ENCODE results near the gene NFATC2. TPM values are rescaled to one million over a fixed set of nuclear protein-coding genes. Genes with fewer than 3 reads are reported as not detected.

NFATC2 gene
- total RNA-seq, 1 experiment from 2014 or later = 0.61 TPM

DNA sequence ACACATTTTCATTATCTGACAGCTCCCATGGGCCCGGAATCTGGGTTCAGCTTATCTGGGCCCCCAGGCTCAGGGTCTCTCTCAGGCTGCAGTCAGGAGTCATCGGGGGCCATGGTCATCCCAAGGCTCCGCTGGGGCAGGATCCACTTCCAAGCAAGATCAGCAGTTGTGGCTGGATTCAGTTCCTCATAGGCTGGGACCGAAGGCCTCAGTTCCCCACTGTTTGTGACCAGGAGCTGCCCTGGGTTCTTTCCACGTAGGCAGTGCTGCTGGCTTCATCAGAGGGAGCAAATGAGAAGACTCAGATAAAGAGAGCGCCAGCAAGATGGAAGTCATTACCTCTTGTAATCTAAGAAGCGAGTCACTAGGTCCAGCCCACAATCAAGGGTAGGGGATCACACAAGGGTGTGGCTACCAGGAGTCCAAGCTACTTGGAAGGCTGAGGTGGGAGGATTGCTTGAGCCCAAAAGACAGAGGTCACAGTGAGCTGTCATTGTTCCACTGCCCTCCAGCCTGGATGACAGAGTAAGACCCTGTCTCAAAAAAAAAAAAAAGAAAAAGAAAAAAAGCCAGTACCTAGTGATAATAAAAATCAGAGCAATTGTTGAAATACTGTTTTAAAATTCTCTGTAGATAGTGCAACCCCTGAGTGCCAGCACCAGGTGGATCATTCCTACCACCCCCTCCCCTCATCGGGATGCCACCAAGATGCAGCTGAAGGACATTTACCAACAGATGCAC lies 162.7 kb downstream of the NFATC2 start:
- H3K36me3 Mint-ChIP-seq (ENCODE audit: insufficient read depth in 1 of 3, low read depth in 3 of 3) = no peaks in the 10 kb centered on the region
- Histone ChIP-seq H4K20me1 (ENCODE audit: control insufficient read depth, insufficient read depth, insufficient read length) (no peaks in the 10 kb centered on the region), H4K8ac (replicated peaks; ENCODE audit: insufficient read length, low read depth, low read length) (no peak overlapping the region), H3K4me1 (ENCODE audit: insufficient read depth, low read length) (no peaks in the 10 kb centered on the region), H2BK12ac (ENCODE audit: insufficient read length, low read depth, low read length) (no peak overlapping the region), H2BK20ac (ENCODE audit: low read depth, low read length, poor library complexity, severe bottlenecking) (no peak overlapping the region), H4K5ac (ENCODE audit: insufficient read length, low read depth, low read length) (no peak overlapping the region), H3K79me1 (ENCODE audit: insufficient read depth, low read depth, low read length, poor library complexity, severe bottlenecking) (no peaks in the 10 kb centered on the region), H3K4me2 (ENCODE audit: insufficient read depth, insufficient read length, low read length) (no peak overlapping the region), H3K27ac (ENCODE audit: insufficient read length, low read depth, low read length) (no peak overlapping the region), H3K56ac (ENCODE audit: insufficient read length, low read depth, low read length) (no peak overlapping the region), H3K14ac (ENCODE audit: insufficient read depth, low read length) (no peak overlapping the region), H3K79me2 (ENCODE audit: insufficient read depth, low read length) (no peaks in the 10 kb centered on the region), H2BK120ac (ENCODE audit: low read depth, low read length, poor library complexity, severe bottlenecking) (no peak overlapping the region), H2AFZ (ENCODE audit: low read length) (no peak overlapping the region), H3K23ac (ENCODE audit: insufficient read length, low read depth, low read length) (no peak overlapping the region), H2BK5ac (ENCODE audit: insufficient read length, low read length) (no peak overlapping the region), H2BK15ac (ENCODE audit: low read depth, low read length) (no peak overlapping the region), H4K91ac (ENCODE audit: insufficient read length, low read depth, low read length) (no peak overlapping the region), H3K9me3 (ENCODE audit: control insufficient read depth, low read depth, low read length) (no peaks in the 10 kb centered on the region), H3K9ac (ENCODE audit: extremely low read depth, insufficient read length, low read length) (no peak overlapping the region), H2AK5ac (ENCODE audit: insufficient read length, low read length) (no peak overlapping the region), H3K4ac (ENCODE audit: low read depth, low read length) (no peak overlapping the region), H3T11ph (ENCODE audit: low read length) (no peak overlapping the region), H3K23me2 (ENCODE audit: insufficient read length, low read depth, low read length, poor library complexity, severe bottlenecking) (no peaks in the 10 kb centered on the region), H3K18ac (ENCODE audit: insufficient read length, low read depth, low read length) (no peak overlapping the region), H3K27me3 (ENCODE audit: insufficient read depth, low read length) (no peaks in the 10 kb centered on the region; the same call in 1 of the 2 replicates)
- TF ChIP-seq, protein P1, sequence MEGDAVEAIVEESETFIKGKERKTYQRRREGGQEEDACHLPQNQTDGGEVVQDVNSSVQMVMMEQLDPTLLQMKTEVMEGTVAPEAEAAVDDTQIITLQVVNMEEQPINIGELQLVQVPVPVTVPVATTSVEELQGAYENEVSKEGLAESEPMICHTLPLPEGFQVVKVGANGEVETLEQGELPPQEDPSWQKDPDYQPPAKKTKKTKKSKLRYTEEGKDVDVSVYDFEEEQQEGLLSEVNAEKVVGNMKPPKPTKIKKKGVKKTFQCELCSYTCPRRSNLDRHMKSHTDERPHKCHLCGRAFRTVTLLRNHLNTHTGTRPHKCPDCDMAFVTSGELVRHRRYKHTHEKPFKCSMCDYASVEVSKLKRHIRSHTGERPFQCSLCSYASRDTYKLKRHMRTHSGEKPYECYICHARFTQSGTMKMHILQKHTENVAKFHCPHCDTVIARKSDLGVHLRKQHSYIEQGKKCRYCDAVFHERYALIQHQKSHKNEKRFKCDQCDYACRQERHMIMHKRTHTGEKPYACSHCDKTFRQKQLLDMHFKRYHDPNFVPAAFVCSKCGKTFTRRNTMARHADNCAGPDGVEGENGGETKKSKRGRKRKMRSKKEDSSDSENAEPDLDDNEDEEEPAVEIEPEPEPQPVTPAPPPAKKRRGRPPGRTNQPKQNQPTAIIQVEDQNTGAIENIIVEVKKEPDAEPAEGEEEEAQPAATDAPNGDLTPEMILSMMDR (conservative IDR thresholded peaks at IDR 0.05) = no peak
- H3K9me3 Mint-ChIP-seq = no peaks in the 10 kb centered on the region
- no peak for DNase-seq
- H3K4me1 Mint-ChIP-seq = peaks cover 9 to 16% of the 10 kb centered on the region in 2 experiments
- H3K27me3 Mint-ChIP-seq (ENCODE audit: low read depth) = peaks cover 8% of the 10 kb centered on the region
- WGBS (ENCODE audit: extremely low coverage, insufficient read length, low lambda C conversion rate) = no CpG with 5 or more reads among the region's 8 CpGs
- no peak overlapping the region for H3K27ac Mint-ChIP-seq
- no peak overlapping the region for H3K4me3 Mint-ChIP-seq
